Osteoblast (primary cell): Measurements from ENCODE around the gene DUSP9. TPM values are rescaled to one million over a fixed set of nuclear protein-coding genes. Genes with fewer than 3 reads are reported as not detected.

Source experiments
- DNase-seq: peaks from one replicate; pipeline ENCODE4 v3.0.0; 2011; ENCODE audit warnings: low spot score, mixed read lengths; ENCODE audit not compliant: insufficient read length; ENCODE audit errors: missing footprints
- H2AFZ ChIP-seq: 2 replicates; pipeline ENCODE4 v1.6.0; 2011; ENCODE audit warnings: mild to moderate bottlenecking, low read length
- H3K27ac ChIP-seq: 2 replicates; pipeline ENCODE4 v1.5.1; 2011; ENCODE audit warnings: mild to moderate bottlenecking, low read depth, low read length, moderate library complexity
- H3K27me3 ChIP-seq: 2 replicates; pipeline ENCODE4 v1.6.0; 2012; ENCODE audit warnings: mild to moderate bottlenecking, control low read depth, inconsistent platforms, low read length, moderate library complexity; ENCODE audit not compliant: insufficient read depth
- H3K36me3 ChIP-seq: 2 replicates; pipeline ENCODE4 v1.5.1; 2011; ENCODE audit warnings: mild to moderate bottlenecking, low read length, control low read depth, moderate library complexity; ENCODE audit not compliant: insufficient read depth
- H3K4me1 ChIP-seq: 2 replicates; pipeline ENCODE4 v1.5.1; 2011; ENCODE audit warnings: mild to moderate bottlenecking, low read length, control low read depth, moderate library complexity; ENCODE audit not compliant: insufficient read depth
- H3K4me2 ChIP-seq: 2 replicates; pipeline ENCODE4 v1.6.0; 2011; ENCODE audit warnings: mild to moderate bottlenecking, low read length; ENCODE audit not compliant: insufficient read depth
- H3K4me3 ChIP-seq: fragments of 200-600 bp; sonication (generic); 3 replicates; pipeline ENCODE4 v1.5.1; 2012; ENCODE audit warnings: mild to moderate bottlenecking, low read length, inconsistent platforms; ENCODE audit not compliant: insufficient read depth
- H3K79me2 ChIP-seq: 2 replicates; pipeline ENCODE4 v1.6.0; 2012; ENCODE audit warnings: mild to moderate bottlenecking, low read length, control low read depth, inconsistent platforms; ENCODE audit not compliant: insufficient read depth
- H3K9me3 ChIP-seq: 2 replicates; pipeline ENCODE4 v1.5.1; 2011; ENCODE audit warnings: low read depth, low read length, control low read depth
- H4K20me1 ChIP-seq: 2 replicates; pipeline ENCODE4 v1.6.0; 2012; ENCODE audit warnings: mild to moderate bottlenecking, low read length, control low read depth; ENCODE audit not compliant: insufficient read depth
- total RNA-seq: library from RNA; depleted of rRNA; stranded (reverse); fragments of >200 nt; gene quantifications from 2 replicates; pipeline ENCODE4 v1.2.3, GENCODE V29; 2012
- TF ChIP-seq, protein P1 (sequence below): IDR thresholded peaks from 2 replicates; pipeline ENCODE4 v1.5.1; 2011; ENCODE audit warnings: mild to moderate bottlenecking, low read depth, low read length, moderate library complexity; ENCODE audit errors: extremely low read depth

DUSP9 gene
- total RNA-seq, 1 donor = under 0.01 TPM

DNA sequence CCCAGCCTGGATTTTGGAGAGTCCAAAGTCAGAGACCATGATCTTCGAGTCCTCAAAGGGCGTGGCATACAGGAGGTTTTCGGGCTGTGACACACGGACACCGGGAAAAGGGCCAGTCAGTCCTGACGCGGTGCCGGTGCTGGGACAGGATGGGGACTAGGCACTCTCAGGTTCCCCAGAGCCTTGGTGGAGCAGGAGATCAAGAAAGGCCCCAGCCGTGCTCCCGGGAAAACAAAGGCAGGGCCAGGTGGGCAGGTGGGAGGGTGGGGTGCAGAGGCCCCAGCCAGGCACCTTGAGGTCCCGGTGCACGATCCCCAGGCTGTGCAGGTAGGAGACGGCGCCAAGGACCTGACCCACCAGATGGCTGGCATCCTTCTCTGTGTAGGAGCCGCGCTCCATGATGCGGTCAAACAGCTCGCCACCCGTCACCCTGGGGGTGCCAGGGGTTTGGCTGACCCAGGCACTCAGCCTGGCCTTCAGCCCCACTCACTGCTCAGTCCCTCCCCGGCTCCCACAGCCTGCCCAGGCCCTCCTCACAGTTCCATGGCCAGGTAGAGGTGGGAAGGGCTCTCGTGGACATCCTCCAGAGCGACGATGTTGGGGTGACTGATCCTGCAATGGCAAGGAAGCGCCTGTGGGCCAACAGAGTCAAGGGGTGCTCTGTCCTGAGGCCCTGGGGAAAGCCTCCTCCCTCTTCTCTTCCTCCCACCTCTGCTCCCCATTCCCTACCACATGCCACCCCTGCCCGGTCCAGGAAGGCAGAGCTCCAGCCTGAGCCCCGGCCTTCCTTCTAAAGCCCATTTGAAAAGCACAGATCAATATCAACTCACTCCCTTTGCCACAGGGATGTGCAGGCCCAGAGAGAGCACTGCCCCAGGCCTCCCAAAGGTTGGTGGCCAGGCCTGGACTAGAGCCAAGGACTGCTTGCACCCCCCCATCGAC, 24.9 kb downstream of the DUSP9 start:
- no peaks in the 10 kb centered on the region for H3K36me3 ChIP-seq
- DNase-seq = peak; percentile 79
- no peak overlapping the region for H3K27ac ChIP-seq
- no peaks in the 10 kb centered on the region for H3K9me3 ChIP-seq
- no peaks in the 10 kb centered on the region for H3K4me1 ChIP-seq
- H3K27me3 ChIP-seq = peaks cover 12% of the 10 kb centered on the region
- H3K4me2 ChIP-seq = no peak overlapping the region
- no peaks in the 10 kb centered on the region for H3K79me2 ChIP-seq
- H4K20me1 ChIP-seq = no peaks in the 10 kb centered on the region
- no peak overlapping the region for H3K4me3 ChIP-seq
- H2AFZ ChIP-seq = no peak overlapping the region
- TF ChIP-seq, protein P1, sequence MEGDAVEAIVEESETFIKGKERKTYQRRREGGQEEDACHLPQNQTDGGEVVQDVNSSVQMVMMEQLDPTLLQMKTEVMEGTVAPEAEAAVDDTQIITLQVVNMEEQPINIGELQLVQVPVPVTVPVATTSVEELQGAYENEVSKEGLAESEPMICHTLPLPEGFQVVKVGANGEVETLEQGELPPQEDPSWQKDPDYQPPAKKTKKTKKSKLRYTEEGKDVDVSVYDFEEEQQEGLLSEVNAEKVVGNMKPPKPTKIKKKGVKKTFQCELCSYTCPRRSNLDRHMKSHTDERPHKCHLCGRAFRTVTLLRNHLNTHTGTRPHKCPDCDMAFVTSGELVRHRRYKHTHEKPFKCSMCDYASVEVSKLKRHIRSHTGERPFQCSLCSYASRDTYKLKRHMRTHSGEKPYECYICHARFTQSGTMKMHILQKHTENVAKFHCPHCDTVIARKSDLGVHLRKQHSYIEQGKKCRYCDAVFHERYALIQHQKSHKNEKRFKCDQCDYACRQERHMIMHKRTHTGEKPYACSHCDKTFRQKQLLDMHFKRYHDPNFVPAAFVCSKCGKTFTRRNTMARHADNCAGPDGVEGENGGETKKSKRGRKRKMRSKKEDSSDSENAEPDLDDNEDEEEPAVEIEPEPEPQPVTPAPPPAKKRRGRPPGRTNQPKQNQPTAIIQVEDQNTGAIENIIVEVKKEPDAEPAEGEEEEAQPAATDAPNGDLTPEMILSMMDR = no peak

DNA sequence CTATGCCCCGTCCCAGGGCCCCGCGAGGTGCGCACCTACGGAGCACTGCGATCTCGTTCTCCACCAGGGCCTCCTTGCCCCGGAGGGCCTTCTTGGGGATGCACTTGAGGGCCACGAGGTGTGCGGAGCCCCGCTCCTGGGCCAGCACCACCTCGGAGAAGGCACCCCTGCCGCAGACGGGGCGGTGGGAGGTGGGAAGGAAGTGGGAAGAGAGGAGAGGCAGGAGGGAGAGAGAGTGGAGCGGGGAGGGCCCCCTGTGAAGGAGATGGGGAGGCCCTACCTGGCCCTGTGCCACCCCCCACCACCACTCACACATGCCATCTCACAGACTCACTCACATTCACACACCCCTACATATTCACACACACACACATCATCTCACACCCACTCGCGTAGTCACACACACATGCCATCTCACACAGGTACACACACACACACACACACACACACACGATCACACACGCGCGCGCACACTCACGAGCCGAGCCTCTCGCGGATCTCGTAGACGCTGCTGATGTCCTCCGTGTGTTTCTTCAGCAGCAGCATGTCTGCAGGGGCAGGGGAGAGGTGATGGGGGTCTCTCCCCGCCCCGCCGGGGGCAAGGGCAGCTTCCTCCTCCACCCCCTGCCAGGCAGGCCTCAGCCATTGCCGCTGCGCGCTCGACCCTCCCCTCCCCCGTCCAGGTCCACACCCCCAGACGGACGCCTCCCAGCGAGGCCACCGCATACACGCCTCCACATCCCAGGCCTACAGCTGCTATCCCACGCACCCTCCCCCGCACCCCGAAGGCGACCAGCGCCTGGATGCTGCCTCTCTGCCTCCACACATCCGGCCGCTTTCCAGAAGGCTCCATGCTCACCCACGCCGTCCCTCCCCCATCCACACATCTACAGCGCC, 25.8 kb downstream of the DUSP9 start:
- no peak overlapping the region for H3K4me3 ChIP-seq
- H3K79me2 ChIP-seq = no peaks in the 10 kb centered on the region
- TF ChIP-seq, protein P1 = no peak
- H3K27ac ChIP-seq = no peak overlapping the region
- no peaks in the 10 kb centered on the region for H3K9me3 ChIP-seq
- peak; percentile 93 for DNase-seq
- H3K4me1 ChIP-seq = no peaks in the 10 kb centered on the region
- no peak overlapping the region for H3K4me2 ChIP-seq
- H2AFZ ChIP-seq = no peak overlapping the region
- H3K36me3 ChIP-seq = no peaks in the 10 kb centered on the region
- H4K20me1 ChIP-seq = no peaks in the 10 kb centered on the region
- peaks cover 9% of the 10 kb centered on the region for H3K27me3 ChIP-seq

DNA sequence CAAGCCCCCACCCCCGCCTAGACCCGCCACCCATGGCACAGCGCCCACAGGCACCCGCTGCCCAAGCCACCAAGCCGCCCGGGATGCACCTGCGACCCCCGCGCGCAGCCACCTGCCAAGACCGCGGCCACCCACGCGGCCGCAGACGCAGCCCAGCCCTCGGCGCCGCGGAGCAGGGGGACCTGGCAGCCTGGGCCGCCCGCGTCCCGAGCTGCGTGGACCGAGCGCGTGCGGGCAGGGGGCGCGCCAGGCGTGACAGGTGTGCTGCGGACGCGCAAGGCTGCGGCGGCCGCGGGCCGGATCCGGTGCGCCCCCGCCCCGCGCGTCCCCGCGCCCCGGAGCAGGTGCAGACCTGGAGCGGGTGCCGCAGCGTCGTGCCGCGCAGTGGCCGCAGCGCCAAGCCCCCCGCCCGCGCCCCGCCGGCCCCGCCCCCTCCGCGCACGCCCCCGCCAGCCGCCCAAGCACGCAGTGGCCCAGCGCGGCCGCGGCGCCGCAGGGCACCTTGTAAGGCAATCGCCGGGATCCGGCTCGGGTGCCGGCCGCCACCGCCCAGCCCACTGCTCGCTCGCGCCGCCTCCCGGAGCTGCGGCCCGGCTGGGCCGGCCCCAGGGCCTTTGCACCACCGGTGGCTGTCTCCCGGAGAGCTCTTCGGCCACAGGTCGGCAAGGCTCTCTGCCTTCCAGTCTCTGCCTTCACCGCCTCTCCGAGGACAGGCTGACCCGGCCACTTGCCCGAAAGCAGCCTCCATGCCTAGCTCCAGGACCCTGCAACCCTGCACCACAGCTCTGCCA, 26.6 kb downstream of the DUSP9 start, which contains the start of gene PNCK:
TSS of gene PNCK (minus strand) at position 386 of the 791 bp plus-strand sequence. CDS start 737 bp downstream, outside the sequence.
- Histone ChIP-seq H3K27ac (no peak within 1 kb of the TSS), H3K4me3 (no peak within 1 kb of the TSS), H3K79me2 (no peaks in the 10 kb centered on the region), H3K4me2 (no peak within 1 kb of the TSS), H3K36me3 (no peaks in the 10 kb centered on the region), H3K27me3 (peaks cover 9% of the 10 kb centered on the region), H4K20me1 (no peaks in the 10 kb centered on the region), H3K4me1 (no peaks in the 10 kb centered on the region), H3K9me3 (no peaks in the 10 kb centered on the region), H2AFZ (no peak within 1 kb of the TSS)
- peak; percentile 71 for DNase-seq
- TF ChIP-seq, protein P1 = no peak
